COLO829 (cell line): ENCODE data around the gene ITM2C.

Source experiments
- DNase-seq: peaks from one replicate; pipeline ENCODE4 v3.0.0; 2012; ENCODE audit warnings: low spot score

The ITM2C gene

GRCh38 chr2:230852113-230852512, 12.6 kb upstream of the ITM2C start:
- DNase-seq: no peak

DNA sequence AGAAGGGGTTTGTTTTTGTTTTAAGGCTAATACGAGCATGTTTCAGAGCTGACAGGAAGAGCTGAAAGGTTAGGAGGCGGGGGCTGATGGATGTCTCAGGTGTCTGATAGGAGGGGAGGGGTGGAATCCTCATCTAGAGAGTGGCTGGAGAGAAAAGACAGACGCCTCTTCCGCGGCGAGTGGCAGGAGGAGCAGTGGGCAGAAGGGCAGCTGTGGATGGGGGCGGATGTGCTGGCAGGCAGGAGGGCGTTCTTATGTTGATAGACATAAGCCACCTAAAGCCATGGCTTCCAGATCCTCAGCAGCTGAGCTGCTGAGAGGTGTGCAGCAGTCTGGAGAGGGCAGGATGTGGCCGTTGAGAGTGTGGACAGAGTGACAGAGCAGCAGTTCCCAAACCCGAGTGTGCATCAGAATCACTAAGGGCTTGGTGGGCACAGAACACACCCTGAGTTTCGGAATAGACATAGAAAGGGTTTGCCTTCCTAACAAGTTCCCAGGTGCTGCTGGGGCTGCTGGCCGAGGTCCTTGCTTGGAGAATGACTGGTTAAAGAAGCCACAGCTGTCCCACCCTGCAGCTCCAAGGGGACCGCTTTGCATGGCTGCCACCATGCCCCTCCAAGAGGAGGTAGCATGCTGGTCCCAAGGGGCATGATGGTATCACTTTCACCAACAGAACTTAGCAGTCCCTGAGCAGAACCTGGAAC, 3.0 kb upstream of the ITM2C start:
- no peak for DNase-seq

DNA sequence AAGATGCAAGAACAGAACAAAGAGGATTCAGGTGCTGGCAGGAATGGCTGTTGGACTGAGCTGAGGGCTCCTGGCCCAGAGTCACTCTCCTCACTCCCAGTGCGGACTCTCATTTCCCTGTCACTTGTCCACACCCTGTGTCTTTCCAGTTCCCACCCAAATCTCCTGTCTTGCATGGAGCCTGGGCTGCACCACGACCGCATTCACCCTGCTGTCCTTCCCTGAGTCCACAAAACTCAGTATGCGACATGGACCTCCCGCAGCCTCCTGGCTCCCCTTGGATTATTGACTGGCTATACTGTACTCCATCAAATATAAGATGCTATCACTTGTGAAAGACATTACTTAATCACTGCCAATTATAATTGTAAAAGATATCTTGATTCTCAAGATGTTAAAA, 2.5 kb upstream of the ITM2C start:
- no peak for DNase-seq

- no peak for DNase-seq
Measured at GRCh38 chr2:230863031-230863430, 1.7 kb upstream of the ITM2C start.

DNA sequence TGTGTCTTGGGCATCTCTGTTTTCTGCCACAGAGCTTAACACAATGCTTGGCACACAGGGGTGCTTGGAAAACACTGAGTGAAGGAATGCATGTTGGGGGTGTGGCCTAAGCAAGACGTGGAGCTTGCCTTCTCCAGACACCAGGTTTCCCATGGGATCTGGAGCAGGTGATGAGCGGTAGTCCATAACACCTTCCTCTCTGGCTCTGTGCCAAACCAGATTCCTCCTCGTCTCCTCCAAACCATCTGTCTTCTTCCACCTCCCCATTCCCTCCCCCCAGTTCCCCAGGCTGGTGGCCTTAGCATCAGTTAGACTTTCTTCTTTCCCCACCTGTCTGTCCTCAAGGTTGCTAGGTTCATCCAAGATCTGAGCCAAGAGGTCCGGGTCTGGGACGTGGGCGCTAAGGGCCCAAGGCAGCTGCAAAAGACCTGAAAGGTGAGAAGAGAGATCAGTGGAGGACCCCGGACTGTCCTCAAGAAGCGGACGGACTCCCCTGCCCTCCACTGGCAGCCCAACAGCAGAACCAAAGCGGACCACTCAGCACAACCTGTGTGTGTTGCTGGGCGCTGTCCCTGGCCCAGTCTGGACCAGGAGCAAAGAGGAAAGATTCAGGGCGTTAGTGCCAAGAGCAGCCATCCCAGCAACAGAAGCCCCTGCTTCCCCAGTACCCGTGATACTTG, 1.2 kb upstream of the ITM2C start:
- no peak for DNase-seq

- no peak for DNase-seq
Measured at GRCh38 chr2:230864122-230864604, 579 bp upstream of the ITM2C start.

- no peak for DNase-seq
Measured at GRCh38 chr2:230865307-230865765, 594 bp downstream of the ITM2C start.

- DNase-seq: peak; percentile 20
Measured at GRCh38 chr2:230865766-230866755, 1.3 kb downstream of the ITM2C start.

DNA sequence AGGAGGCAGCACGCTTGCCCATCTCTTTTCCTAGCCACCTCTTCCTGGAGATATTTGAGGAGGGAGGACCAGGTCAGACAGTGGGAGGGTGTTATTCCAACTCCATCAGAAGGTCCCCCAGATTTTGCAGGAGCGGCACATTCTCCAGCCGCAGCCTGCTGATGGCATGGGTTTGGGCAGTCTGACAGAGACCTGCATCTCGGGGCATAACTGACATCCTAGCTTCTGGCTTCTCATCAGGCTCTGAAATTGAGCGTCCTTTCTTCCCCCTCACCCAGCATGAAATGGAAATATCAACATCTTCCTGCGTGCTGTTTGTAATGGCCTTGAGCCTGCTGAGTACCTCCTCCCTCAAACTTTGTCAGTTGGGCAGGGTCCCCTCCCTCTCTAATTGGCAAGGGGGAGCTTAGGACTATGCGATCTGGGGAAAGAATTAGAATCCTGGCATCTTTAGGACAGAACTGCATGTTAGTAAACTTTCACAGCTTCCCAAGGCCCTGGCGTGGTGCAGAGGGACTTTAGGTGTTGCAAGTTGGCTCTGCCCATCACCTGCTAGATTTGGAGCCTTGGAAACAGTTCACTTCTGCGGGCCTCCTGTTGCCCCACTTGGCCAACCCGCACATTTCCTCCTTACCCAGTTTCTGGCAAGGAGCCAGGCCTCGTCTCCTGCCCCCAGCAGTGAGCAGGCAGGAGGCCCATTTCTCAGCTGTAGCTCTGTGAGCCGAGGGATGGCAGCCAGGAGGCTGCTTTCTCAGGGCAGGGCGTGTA, 2.2 kb downstream of the ITM2C start:
- DNase-seq: no peak

DNA sequence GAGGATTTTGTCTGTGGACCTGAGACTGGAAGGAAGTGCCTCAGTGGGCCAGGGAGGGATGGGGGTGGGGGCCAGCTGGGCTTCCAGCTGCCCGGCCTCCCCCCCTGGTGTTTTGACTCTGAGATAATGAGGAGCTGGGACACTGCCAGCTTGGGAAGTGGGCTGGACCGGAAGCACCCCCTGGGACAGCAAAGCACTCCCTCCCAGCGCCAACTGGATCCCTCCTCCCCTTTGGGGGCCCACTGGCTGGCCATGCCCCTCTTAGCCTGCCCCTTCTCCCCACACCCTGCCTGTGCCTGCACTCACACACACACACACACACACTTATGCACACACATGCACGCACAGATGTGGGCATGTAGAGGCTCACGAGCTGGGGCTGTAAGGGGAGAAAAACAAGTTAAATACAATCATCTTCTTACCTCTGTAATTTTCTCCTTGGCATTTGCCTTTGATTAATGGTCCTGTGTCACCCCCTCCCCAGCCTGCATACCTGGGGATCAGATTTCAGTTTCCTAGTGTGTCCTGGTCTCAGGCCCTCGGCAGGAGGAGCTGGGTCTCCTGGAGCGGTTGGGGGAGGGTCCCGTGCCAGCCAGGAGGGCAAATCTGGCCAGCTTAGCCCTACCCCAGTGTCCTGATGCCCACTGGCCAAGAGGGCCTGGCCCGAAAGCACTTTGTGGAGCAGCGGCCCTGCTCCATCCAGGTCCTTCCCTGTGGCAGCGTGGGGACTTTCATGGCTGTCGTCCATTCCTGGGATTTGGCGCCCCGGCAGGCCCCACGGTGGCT, 3.6 kb downstream of the ITM2C start:
- no peak for DNase-seq

GRCh38 chr2:230868947-230869913, 4.5 kb downstream of the ITM2C start:
- no peak for DNase-seq

DNA sequence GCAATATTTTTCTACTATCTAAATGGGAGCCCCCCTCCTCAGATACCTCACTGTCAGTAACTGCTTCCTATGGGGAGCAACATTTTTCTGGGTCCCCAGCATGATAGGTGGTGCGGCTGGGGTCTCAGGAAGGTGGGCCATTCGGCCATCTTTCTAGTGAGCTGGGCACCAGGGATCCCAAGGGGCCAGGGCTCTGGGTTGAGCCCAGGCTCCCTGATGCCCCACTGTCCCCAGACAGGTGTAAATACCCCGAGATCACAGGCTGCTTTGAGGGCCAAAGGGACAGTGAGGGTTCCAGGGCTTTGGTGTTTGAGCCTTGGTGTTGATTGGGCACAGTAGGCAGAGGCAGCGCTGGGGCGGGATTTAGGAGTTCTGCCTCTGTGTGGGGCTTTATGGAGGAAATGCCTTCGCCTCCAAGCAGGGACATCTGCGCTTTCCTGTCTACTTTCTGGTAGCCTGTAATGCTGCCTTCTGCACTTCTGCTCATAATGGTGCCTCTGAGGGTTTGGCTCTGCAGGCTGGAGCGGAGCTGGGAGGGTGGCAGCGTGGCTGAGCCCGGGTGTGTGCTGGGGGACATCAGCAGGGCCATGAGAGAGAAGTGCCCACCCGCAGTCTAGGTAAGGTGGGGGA, 5.3 kb downstream of the ITM2C start:
- no peak for DNase-seq

- no peak for DNase-seq
Measured at GRCh38 chr2:230870544-230871360, 6.0 kb downstream of the ITM2C start.

DNA sequence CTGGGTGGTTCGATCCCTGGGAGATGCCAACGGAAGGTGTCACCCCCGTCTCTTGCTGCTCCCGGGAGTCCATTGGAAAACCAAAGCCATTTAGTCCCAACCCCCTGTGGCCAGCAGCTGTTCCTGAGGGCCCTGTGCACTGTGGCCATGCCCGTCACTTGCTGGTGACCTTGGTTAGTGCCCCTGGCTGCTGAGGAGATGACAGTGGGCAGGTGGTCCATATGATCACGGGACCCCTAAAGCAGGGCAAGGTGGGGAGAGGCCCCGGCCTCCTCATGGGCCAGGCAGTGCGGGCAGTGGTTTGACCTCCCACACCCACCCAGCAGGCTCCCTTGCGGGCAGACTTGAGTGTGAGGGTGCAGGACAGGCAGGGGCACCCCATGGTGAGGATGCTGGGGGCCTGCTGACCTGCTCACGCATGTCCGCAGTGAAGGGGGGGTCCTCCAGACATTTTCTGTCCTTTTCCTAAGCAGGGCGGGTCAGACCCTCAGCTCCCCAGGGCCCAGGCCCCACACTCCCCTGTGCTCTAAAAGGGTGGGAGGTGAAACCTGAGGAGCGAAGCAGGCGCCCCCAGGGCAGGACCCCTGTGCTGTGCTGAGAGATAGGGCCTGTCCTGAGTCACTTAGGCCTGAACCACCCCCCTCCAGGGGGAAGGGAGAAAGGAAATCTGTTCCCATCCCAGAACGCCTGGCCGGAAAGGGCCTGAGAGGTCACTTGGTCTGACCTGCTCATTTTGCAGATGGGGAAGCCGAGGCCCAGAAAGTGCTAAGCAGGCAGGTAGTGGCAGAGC, 6.8 kb downstream of the ITM2C start:
- DNase-seq: no peak

GRCh38 chr2:230872151-230872967, 7.6 kb downstream of the ITM2C start:
- DNase-seq: no peak

- DNase-seq: no peak
Measured at GRCh38 chr2:230872968-230873660, 8.4 kb downstream of the ITM2C start.
